AML-193 (cell line): Measurements from ENCODE around the gene AFF3.
"Not testable (repeated sequence)": the region's sequence is repeated elsewhere in the genome, so short reads cannot be mapped to it uniquely, and the experiment has no call there.

ENCODE experiments used
- DNase-seq, 2 experiments: peaks; one replicate each; lab custom pipeline; 2025; lab: John Stamatoyannopoulos, UW

The AFF3 gene

DNA sequence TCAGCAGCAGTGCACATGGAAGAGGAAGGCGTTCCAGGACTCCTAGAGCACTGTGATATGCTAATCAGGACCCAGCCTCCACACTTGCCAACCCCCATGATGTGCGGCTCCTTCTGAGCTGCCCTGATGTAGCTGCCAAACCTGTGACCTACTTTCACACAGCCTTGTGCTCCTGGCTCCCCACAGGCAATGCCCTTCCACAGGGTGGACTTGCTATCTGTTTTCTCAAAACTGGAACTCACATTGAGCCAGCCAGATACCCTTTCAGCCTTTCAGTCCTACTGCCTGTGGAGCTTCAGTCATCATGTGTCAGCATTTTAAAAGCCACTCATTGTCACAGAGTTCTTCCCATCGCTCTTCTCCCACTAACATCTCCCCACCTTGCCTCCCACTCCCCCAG, 181.6 kb downstream of the AFF3 start:
- no peak for DNase-seq

DNA sequence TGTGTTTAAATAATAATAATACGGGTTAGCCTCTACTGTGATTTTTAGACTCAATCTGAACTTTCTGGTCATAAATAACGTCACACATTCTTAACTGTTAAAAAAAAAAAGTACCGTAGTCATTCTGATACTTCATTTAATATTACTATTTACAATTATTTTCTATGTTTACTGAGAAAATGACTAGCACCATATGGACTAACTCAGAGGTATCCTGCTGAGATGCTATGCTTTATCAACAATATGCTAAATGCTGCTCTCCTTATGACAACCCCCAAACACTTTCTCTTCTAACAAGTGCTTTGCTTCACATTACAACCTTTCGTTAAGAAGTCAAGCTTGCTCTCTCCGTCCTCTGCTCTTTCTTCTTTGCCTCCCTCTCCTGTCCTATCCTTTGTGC, 182.1 kb downstream of the AFF3 start:
- DNase-seq, result no peak

DNA sequence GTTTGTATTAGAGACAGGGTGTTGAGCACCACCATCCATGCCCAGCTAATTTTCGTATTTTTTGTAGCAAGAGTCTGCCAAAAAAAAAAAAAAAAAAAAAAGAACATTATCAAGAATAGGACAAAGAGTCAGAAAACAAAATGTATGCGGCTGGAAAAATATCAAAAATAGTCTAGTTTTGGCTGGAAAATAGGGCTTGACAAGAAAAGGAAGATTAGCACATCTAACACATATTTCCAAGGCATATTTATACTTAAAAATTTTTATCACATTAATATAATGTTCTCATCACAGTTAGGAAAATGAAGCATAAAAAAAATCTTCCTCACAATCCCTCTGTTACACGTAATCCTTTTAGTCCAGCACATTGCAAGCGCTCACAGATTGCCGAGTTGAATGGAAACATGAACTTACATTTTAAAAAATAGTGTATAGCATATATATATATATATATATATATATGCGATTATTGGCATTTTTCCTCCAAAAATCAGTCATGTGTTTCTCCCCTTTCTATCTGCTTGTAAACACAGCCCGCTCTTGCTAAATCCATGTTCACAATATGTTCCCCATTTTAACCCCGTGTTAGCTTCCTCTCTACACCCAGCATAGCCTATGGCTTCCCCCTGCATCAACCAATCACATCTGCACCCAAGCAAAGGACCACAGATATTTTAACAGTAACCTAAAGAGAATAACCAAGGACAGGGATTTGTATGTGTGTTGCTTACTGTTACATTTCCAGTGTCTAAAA, 183.0 kb downstream of the AFF3 start:
- DNase-seq, result no peak

DNA sequence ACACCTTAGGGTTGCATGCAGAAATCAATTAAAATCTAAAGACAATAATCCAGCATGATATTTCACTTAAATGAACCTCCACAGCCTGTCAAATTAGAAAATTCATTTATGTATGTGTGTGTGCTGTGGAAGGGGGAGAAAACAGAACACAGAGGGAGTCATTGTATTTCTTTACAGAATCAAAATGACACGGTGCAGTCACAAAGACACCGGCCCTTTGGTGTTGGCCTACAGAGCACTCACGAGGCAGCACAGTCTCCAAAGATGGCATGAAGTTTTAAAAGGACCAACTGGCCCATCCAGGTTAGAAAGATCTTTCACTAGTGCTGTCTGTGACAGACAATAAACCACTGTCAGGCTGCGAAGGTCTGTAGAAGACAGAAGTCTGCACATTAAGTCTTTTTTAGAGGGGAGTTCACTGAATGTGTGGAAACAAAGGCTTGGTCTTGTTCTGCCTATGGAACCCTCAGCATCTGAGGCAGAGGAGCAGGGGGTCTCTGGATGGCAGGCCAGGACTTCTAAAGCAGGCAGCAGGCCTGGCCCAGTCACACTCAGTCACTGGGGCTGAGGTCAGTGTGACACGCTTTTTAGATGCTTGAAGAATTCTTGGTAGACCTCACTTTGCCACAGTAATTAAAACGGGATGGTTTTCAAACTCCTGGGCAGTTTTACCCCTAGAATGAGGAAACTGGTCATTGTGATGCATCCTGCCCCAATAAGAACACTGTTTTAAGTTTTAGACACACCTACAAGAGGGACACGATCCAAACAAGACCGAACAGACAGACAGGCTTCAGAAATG, 184.9 kb downstream of the AFF3 start:
- no peak for DNase-seq

DNA sequence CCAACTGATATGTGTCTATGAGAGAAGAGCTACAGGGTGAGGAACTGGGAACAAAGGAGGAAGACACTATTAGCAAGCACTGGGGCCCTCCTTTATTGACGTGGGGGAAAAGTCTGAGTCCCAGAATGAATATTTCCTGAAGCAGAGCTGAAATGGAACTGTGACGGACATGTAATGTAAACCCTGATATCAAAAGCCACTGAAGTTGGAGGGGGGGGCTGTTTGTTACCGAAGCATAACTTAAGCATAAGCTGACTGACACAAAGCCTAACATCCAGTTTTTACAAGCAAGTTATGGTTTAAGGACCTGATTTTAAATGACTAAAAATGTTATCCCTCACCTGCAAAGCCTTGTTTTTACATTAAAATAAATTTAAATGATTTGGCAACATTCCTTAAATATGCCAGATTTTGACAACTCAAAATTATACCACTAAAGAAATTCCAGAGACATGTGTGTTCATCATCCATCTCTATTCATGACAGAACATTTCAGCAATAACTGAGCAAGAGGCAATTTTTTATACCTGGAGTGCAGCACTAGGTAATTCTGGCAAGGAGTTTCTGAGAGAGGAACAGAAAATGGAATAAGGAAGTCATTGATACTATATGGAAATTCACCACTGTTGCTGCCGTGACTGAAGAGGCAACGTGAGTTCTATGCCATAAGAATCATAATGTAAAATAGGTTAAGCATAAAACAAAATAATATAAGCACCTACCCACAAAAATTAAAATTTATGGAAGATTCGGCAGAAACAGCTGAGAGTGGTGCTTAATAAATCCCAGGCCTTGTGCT, 186.0 kb downstream of the AFF3 start:
- no peak for DNase-seq

DNA sequence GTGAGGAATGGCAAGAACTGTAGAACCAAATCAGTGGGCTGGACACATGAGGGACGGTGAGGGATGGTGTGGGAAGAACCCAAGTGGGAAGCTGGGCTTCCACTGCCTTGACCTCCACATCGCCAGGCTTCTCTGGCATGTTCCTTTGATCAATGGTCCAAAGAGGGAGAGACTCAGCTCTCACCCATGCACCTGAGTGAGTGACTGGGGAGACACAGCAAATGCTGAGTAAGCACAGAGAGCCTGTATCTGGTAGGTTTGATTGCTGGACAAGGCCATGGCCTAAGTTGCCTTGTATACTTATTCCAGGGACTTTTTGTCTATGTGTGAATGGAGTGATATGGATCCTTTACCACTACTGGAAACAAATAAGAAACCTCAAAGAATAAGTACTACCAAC, 188.6 kb downstream of the AFF3 start:
- no peak for DNase-seq

DNA sequence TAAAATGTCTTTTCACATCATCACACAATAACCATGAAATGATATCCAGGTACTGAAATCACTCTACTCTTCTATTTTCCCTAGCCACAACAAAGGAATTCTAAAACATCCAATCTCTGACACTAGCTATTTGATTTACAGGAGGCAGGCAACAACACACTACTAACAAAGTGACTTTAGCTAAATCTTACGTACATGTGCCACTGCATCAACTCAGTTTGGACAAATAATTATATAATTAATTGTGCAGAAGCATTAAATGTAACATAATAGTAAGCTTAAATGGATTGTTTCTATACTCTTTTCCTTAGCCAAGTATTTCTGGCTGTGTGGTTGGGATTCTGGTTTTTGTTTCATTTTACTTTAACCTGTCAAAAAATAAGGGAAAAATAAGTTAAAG, 192.4 kb downstream of the AFF3 start:
- DNase-seq, result no peak

DNA sequence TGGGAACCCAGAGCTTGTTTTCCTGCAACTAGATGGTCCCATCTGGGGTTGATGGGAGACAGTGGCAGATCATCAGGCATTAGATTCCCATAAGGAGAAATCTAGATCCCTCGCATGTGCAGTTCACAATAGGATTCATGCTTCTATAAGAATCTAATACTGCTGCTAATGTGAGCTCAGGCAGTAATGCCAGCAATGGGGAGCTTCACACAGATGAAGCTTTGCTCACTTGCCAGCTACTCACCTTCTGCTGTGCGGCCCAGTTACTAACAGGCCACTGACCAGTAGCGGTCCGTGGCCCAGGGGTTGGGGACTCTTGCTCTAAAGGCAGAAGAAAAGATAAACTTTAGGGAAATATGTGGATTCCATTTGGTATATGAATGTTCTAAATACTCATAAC, 192.9 kb downstream of the AFF3 start:
- no peak for DNase-seq

DNA sequence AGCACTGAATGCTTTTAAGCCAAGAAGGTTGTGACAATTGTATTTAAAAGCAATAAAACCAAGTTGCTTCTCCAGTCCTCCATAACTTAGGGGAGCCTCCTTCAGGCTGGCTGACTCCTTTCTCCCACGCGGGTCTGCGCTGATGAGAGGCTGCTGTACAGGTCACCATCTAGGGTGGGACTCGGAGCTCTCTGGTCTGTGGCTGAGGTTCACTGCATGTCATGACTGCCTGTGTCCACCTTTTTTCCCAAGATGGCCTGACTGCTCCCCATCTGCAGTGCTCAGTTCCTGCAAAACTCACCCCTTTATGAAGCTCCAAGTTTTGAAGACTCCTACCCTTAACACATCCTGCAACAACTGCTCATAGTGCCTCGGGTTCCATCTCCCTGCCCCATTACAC, 194.4 kb downstream of the AFF3 start:
- no peak for DNase-seq

DNA sequence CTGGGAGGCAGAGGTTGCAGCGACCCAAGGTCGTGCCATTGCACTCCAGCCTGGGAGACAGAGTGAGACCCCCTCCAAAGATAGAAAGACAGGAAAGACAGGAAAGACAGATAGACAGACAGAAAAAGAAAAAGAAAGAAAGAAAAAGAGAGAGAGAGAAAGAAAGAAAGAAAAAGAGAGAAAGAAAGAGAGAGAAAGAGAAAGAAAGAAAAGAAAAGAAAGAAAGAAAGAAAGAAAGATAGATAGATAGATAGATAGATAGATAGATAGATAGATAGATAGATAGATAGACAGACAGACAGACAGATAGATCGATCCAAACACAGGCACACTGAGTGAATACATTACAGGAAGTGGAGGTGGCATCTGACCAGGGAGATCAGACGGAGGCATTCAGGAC, 195.0 kb downstream of the AFF3 start:
- not testable (repeated sequence) for DNase-seq

DNA sequence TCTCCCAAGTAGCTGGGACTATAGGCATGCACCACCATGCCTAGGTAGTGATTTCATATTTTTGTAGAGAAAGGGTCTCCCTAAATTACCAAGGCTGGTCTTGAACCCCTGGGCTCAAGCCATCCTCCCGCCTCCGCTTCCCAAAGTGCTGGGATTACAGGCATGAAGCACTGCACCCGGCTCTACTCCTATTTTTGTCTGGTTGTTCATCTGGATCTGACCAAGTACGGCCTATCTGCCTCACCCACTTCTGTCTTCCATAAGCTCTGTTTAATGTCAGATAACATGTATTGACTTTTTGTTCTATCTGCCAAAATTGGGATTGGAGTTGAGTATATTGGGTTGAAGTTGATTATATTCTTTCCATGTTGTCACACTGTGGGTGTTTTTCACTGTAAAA, 198.4 kb downstream of the AFF3 start:
- DNase-seq, result no peak

DNA sequence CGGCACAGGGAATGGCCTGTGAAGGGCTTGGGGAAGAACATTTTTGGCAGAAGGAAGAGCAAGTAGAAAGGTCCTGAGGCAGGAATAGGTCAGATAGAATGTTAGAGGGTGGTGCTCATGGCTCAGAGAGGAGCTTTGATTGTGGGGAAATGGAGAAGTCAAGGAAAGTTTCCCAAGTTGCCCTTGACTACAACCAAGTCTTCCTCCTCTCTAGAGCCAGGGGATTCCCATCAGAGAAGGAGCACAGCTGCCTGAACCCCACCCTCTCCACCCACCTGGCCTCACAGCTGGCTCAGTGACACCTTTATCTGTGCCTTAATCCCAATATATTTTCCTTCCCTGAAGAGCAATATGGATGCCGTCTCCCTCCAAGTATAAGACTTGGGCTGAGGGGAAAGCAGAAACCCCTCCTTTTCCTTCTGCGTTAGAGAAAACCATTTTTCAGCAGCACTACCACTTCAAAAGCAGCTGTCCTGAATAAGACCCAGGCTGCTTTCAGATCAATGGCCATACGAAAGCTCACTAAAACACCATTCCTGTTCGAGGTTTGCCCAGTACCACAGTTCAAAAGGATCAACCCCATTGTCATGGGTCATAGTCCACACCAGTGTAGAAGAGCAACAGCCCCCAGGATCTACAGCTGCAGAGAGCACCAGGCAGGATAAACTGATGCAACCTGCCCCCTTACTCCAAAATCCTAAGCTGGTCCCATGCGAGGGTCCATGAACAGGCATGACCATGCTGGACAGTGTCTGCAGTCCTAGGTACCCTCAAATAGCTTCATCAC, 199.6 kb downstream of the AFF3 start:
- no peak for DNase-seq

DNA sequence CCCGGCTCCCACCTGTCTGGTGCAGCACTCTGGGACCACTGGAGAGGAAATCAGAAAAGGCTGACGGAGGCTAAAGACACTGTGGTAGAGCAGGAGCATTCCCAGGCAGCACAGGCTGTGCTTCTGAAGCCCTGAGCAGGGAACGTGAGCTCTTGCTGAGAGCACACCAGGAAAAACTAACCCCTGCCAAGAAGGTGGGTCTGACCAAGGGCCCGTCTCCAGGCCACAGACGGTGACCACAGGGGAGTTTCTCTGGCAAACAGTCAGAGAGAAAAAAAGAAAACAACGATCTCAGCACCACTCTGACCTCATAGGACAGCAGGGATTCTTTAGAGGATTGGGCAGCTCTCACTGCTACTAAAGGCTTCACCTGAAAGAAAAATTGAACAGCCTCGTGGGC, 201.4 kb downstream of the AFF3 start:
- DNase-seq, result no peak

DNA sequence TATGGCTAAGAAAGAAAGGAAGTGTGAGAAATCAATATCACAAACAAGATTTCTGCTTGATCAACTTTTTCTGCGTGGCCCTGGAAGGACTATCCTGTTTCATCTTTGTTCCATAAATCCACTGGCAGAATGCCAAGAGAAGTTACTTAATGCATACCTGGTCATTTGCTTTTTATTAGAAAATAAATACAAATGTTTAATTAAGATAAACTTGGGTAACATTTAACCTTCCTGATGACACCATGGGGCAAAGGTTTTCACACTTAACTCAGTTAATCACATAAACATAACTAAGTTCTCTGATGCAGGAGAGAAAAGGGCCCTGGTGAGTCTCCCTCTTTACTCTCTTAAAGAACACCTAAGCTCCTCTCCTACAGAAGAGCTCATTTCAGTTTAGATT, 203.3 kb downstream of the AFF3 start:
- DNase-seq, result no peak

DNA sequence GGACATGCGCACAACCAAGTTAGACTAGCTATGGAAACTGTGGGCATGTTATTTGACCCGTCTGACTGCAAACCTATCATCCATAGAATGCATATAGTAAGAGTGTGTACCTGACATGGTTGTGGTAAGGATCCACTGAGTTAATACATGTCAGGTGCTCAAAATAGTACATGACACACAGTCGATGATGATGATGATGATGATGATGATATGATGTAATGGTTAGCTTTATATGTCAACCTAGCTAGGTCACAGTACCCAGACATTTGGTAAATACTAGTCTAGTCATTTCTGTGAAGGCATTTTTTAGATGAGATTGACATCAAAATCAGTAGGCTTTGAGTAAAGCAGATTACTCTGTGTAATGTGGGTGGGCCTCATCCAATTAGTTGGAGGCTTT, 204.1 kb downstream of the AFF3 start:
- DNase-seq, result no peak

DNA sequence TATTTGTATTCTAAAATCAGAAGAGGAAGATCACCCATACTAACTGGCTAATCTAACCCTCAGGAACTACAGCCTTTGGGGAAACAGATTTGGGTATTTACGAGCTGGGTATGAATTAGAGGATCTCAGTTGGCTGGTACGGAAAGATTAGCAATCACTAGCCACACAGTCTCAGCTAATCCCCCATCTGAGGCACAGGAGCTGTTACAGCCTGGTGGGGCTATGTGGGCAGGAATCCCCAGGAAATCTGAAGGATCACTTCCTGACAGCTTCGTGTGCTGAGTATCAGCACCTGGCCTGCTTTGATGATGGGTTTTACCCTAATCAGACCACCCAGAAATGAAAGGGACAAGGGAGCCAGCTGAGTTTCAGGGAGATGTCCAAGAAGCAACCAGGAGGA, 206.3 kb downstream of the AFF3 start:
- DNase-seq, result no peak

DNA sequence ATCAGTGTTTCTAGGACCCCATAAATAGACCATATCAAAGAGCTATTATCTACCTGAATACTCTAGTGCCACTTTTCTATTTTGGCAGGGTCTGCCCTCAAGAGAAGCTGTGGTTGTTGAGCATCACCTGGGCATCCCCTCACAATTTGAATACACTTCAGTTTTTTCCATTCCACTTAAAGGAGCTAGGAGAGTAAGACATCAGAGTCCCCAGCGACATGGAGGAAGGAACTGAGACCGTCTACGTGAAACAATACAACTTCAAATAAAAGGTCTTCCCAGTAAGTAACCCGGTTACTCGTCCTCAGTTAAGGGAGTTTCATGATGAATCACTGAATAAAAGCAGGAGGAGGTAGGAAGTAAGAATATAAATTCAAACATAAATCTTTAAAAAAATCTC, 206.7 kb downstream of the AFF3 start:
- no peak for DNase-seq

DNA sequence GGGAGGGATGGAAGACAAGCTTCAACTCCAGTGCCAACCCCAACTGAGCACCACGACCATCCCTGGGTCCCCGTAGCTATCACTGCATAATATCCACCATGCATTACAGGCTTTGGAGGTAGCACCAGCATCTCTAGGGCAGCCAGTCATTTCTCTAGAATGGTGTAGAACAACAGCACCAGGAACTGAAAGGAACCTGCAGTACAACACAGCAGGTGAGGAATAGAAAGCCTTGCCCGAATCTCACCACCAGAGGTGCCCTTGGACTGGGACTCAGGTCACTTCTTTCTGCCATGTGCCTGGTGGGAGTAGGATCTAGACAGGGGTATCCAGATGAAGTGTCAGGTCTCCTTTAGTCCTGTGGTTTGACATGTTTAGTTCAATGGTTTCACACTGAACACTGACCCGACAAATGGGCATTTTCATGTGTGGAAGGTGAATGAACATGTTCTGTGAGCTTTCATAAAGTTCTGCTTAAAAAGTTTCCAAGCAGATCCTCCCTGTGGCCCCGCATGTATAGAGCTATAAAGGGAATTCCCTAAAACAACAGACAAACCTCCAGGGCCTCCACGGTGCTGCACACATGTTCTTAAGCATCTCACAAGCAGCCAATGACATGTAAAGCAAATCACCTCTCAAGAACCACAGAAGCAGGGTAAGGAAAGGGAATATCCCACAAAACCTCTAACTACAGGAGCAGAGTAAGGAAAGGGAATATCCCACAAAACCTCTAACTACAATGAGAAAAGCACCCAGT, 208.3 kb downstream of the AFF3 start:
- no peak for DNase-seq

DNA sequence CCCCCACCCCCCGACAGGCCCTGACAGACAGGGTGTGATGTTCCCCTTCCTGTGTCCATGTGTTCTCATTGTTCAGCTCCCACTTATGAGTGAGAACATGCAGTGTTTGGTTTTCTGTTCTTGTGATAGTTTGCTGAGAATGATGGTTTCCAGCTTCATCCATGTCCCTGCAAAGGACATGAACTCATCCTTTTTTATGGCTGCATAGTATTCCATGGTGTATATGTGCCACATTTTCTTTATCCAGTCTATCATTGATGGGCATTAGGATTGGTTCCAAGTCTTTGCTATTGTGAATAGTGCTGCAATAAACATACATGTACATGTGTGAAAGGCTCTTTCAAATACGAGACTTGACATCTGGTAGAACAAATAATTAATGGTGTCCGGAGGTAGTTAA, 208.9 kb downstream of the AFF3 start:
- not testable (repeated sequence) for DNase-seq

DNA sequence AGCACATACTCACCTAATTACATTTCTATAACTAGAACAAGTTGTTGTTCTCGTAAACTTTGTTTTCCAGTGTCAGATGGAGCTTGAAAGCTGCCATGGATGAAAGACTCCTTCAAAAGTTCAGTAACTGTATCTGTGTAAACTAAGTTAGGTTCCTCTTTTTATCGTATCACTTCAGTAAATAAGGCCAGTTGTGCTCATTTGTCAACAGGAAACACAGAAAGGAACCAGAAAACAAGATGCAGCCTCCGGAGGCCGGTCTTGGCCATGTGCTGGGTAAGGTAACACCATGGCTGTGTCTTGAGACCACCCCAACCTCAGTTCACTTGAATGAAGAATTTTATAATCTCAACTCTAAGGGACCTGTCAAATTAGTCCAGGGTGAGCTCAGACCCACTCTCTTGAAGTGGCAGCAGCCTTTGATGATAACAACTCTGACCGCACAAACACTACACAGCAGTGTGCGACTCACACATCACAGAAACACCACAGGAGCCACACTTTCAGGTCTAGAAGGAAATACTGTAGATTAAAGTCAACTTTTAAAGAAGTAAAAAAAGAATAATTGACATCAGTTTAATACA, 213.8 kb downstream of the AFF3 start:
- DNase-seq, result no peak

DNA sequence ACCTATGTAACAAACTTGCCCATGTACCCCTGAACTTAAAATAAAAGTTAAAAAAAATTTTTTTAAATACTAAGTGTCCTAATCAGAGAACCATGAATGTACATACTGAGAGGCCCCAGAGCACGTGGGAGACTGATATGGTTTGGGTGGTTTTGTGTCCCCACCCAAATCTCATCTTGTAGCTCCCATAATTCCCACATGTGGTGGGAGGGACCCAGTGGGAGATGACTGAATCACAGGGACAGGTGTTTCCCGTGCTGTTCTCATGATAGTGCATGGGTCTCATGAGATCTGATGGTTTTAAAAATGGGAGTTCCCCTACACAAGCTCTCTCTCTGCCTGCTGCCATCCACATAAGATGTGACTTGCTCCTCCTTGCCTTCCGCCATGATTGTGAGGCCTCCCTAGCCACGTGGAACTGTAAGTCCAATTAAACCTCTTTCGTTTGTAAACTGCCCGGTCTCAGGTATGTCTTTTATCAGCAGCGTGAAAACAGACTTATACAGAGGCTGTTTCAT, 214.6 kb downstream of the AFF3 start:
- DNase-seq, result not testable (repeated sequence)
